ENCODE measurements around the gene MFSD6. TPM values are rescaled to one million over a fixed set of nuclear protein-coding genes. Genes with fewer than 3 reads are reported as not detected.

MFSD6 gene
- total and polyA plus RNA-seq, 2 of the 8 experiments (the other 6 are each of a cell fraction or from before 2014, with no cell fraction given), result 1.8 to 5.1 TPM

DNA sequence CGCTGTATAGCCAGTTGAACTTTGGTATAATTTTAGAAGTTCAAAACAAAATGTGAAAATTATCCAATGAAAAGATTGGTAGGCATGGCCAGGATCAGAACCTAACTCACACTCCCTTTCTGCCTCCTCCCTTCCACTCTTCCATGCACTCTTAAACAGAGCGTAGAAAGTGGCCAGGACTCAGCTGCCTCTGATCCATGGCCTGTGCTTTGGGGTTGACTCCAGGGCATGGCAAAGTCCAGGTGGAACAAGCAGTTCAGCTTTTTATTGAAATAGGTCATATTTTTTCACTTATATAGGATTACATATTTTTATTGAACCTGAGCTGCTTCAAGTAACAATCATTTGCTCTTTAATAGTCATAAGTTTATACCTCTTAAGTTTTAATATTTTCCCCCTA is 38.5 kb upstream of the MFSD6 start:
- H3K4me1 ChIP-seq (replicated peaks in 1 of 4; ENCODE audit: control insufficient read depth in 3 of 4, insufficient read depth in 4 of 4, low read length in 3 of 4), result no peaks in the 10 kb centered on the region
- CTCF ChIA-PET (ENCODE audit: partially characterized antibody), result interaction anchor here (0.5 to 1.4 kb wide), 6 partner anchors 11 to 434 kb away, joined by 3 to 4 read pairs (median 3); partner anchors contain the start of gene HIBCH

More for the DNA sequence above, 38.5 kb upstream of the MFSD6 start:
- no peak overlapping the region for H2BK120ac ChIP-seq (replicated peaks; ENCODE audit: low read depth, low read length)
- H3K79me2 ChIP-seq (ENCODE audit: control insufficient read depth in 1 of 2, insufficient read depth in 2 of 2, low read length in 2 of 2), result no peaks in the 10 kb centered on the region; a peak in 1 of 4 replicates
- H2BK12ac ChIP-seq (ENCODE audit: low read depth, low read length), result no peak overlapping the region
- DNase-seq (ENCODE audit: low read depth in 1 of 2, low spot score in 2 of 2) (no peak), FAIRE-seq (no peak)
- no peaks in the 10 kb centered on the region for H3K9me3 ChIP-seq (ENCODE audit: insufficient read depth in 2 of 2, low read depth in 1 of 2, low read length in 1 of 2)
- no peaks in the 10 kb centered on the region for H4K20me1 ChIP-seq (replicated peaks in 1 of 2; ENCODE audit: control insufficient read depth in 1 of 2, insufficient read depth in 2 of 2, low read length in 2 of 2)
- H3K14ac ChIP-seq (ENCODE audit: insufficient read length), result no peak overlapping the region
- H4K91ac ChIP-seq (replicated peaks; ENCODE audit: insufficient read length, low read length), result no peak overlapping the region
- no peak overlapping the region for H2AK5ac ChIP-seq (ENCODE audit: low read depth, low read length)
- no peak overlapping the region for H3K56ac ChIP-seq (replicated peaks; ENCODE audit: insufficient read length, low read depth, low read length)
- POLR2A ChIA-PET (ENCODE audit: partially characterized antibody), result no interaction called here
- H3K27me3 ChIP-seq (replicated peaks in 1 of 4; ENCODE audit: control insufficient read depth in 3 of 4, extremely low read depth in 1 of 4, insufficient read depth in 3 of 4, low read length in 3 of 4), result no peaks in the 10 kb centered on the region
- H3K4me2 ChIP-seq (ENCODE audit: insufficient read depth in 1 of 2, low read depth in 2 of 2, low read length in 2 of 2), result no peak overlapping the region
- H3K36me3 ChIP-seq (ENCODE audit: control insufficient read depth in 2 of 4, insufficient read depth in 4 of 4, low read length in 3 of 4), result no peaks in the 10 kb centered on the region
- no peak overlapping the region for H3K27ac ChIP-seq (ENCODE audit: low read depth, low read length)
- H3K9ac ChIP-seq (replicated peaks in 1 of 4; ENCODE audit: extremely low read depth in 1 of 4, low read depth in 3 of 4, low read length in 3 of 4), result no peak overlapping the region
- no peak overlapping the region for H3K4ac ChIP-seq (replicated peaks; ENCODE audit: insufficient read length, low read depth, low read length)
- no peak overlapping the region for H2BK15ac ChIP-seq (ENCODE audit: low read length)
- TF ChIP-seq EGR1 (IDR thresholded peaks at IDR 0.05; ENCODE audit: borderline replicate concordance, low read depth, low read length) (no peak), SRF (IDR thresholded peaks at IDR 0.05; ENCODE audit: low read depth, low read length) (no peak), PHF8 (conservative IDR thresholded peaks at IDR 0.05; ENCODE audit: low read depth, low read length) (no peak), TAF7 (optimal IDR thresholded peaks at IDR 0.05; ENCODE audit: borderline replicate concordance, low read depth, low read length) (no peak), RFX5 (IDR thresholded peaks at IDR 0.05; ENCODE audit: borderline replicate concordance, low read depth, low read length) (no peak), SP2 (IDR thresholded peaks at IDR 0.05; ENCODE audit: low read length) (no peak), HDAC2 (IDR thresholded peaks at IDR 0.05; ENCODE audit: borderline replicate concordance in 1 of 2, low read depth in 2 of 2, low read length in 2 of 2) (no peak), JUND (IDR thresholded peaks at IDR 0.05; ENCODE audit: low read length) (no peak), RNF2 (IDR thresholded peaks at IDR 0.05; ENCODE audit: borderline replicate concordance, low read depth, low read length, missing control alignments, poor library complexity, severe bottlenecking) (no peak), CTBP2 (IDR thresholded peaks at IDR 0.05; ENCODE audit: borderline replicate concordance, insufficient read depth, insufficient read length, low read length) (no peak)
- TF ChIP-seq, protein P1, sequence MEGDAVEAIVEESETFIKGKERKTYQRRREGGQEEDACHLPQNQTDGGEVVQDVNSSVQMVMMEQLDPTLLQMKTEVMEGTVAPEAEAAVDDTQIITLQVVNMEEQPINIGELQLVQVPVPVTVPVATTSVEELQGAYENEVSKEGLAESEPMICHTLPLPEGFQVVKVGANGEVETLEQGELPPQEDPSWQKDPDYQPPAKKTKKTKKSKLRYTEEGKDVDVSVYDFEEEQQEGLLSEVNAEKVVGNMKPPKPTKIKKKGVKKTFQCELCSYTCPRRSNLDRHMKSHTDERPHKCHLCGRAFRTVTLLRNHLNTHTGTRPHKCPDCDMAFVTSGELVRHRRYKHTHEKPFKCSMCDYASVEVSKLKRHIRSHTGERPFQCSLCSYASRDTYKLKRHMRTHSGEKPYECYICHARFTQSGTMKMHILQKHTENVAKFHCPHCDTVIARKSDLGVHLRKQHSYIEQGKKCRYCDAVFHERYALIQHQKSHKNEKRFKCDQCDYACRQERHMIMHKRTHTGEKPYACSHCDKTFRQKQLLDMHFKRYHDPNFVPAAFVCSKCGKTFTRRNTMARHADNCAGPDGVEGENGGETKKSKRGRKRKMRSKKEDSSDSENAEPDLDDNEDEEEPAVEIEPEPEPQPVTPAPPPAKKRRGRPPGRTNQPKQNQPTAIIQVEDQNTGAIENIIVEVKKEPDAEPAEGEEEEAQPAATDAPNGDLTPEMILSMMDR (IDR thresholded peaks at IDR 0.05; ENCODE audit: control extremely low read depth in 1 of 3, insufficient read depth in 1 of 3, low read depth in 1 of 3, low read length in 3 of 3), result no peak
- no peak overlapping the region for H4K8ac ChIP-seq (ENCODE audit: extremely low read depth, insufficient read depth, low read length)
- no peak overlapping the region for H3K4me3 ChIP-seq (ENCODE audit: extremely low read depth in 1 of 4, insufficient read depth in 2 of 4, low read depth in 3 of 4, low read length in 4 of 4)
- no peaks in the 10 kb centered on the region; the same call in 1 of the 2 replicates for H3K23me2 ChIP-seq (ENCODE audit: low read depth, low read length)
- no peaks in the 10 kb centered on the region for H3K79me1 ChIP-seq (ENCODE audit: low read depth, low read length)
- no peak overlapping the region for H2AFZ ChIP-seq (ENCODE audit: low read length)
- 88% methylated on average over 2 of the region's 2 CpGs; no CpG with 5 or more reads in 1 of the 2 experiments for WGBS, 2 experiments (ENCODE audit: extremely low coverage in 1 of 2, insufficient coverage in 1 of 2, insufficient read length in 1 of 2, insufficient replicate concordance in 2 of 2, low coverage in 1 of 2, low lambda C conversion rate in 2 of 2, missing lambda C conversion rate in 1 of 2)
- H2BK20ac ChIP-seq (ENCODE audit: low read length), result no peak overlapping the region
- no peak overlapping the region for H4K5ac ChIP-seq (ENCODE audit: insufficient read length, low read depth, low read length)
- H3K18ac ChIP-seq (ENCODE audit: extremely low read depth, low read length), result no peak overlapping the region
- H2BK5ac ChIP-seq (ENCODE audit: low read depth, low read length), result no peak overlapping the region
- H3K23ac ChIP-seq (ENCODE audit: insufficient read length), result no peak overlapping the region
